Upper lobe of right lung (tissue), 1 donor: ENCODE measurements around the gene PKDCC. TPM values are rescaled to one million over a fixed set of nuclear protein-coding genes. Genes with fewer than 3 reads are reported as not detected.
"Not testable (repeated sequence)": the region's sequence is repeated elsewhere in the genome, so short reads cannot be mapped to it uniquely, and the experiment has no call there.

Experiments used
- ATAC-seq: fragments of 200-7000 bp; cut with Tn5 transposase; one replicate; pipeline ENCODE4 v1.9.1; 2020; ENCODE audit warnings: mild to moderate bottlenecking, moderate library complexity
- DNase-seq: peaks from one replicate; pipeline ENCODE4 v3.0.0-alpha.2; 2020
- H3K27ac ChIP-seq: fragments of 200-600 bp; one replicate; pipeline ENCODE4 v1.8.0; 2022
- H3K27me3 ChIP-seq: fragments of 200-600 bp; one replicate; pipeline ENCODE4 v1.8.0; 2022; ENCODE audit warnings: mild to moderate bottlenecking
- H3K36me3 ChIP-seq: fragments of 200-600 bp; one replicate; pipeline ENCODE4 v1.8.0; 2022
- H3K4me1 ChIP-seq: fragments of 200-600 bp; one replicate; pipeline ENCODE4 v1.8.0; 2022
- H3K4me3 ChIP-seq: fragments of 200-600 bp; one replicate; pipeline ENCODE4 v1.8.0; 2022; ENCODE audit warnings: mild to moderate bottlenecking
- H3K9me3 ChIP-seq: fragments of 200-600 bp; one replicate; pipeline ENCODE4 v1.8.0; 2022
- CTCF ChIP-seq: fragments of 200-600 bp; IDR thresholded peaks from one replicate; pipeline ENCODE4 v1.8.0; 2022; ENCODE audit warnings: antibody characterized with exemption
- intact Hi-C: fragments of 100-400 bp; cut with DNase I; formaldehyde crosslinking; loops from one replicate; pipeline ENCODE4 v1.11.0; 2022
- total RNA-seq: library from RNA; stranded (reverse); fragmentation: NEBNext Ultra II Directional; extraction: Animal tissue kit (Norgen Biotek cat#: 25700); gene quantifications from one replicate; pipeline ENCODE4 v1.2.1, GENCODE V29; 2021
- donor health status: DM: no; HTN: yes; CAD: no; lungs with severe emphysema.

The PKDCC gene
- total RNA-seq, 1 donor from 2014 or later: 65.5 TPM

- DNase-seq (no peak), ATAC-seq (no peak)
- TF ChIP-seq CTCF: no peak
- Histone ChIP-seq H3K36me3 (no peaks in the 10 kb centered on the region), H3K27ac (peak overlapping the region; percentile 11), H3K4me3 (no peak overlapping the region), H3K27me3 (no peaks in the 10 kb centered on the region), H3K9me3 (no peaks in the 10 kb centered on the region), H3K4me1 (peaks cover 20% of the 10 kb centered on the region)
- intact Hi-C loops: no loop called here
These were observed 26.8 kb downstream of the PKDCC start for GRCh38 chr2:42074661-42075060.

GRCh38 chr2:42076357-42077225 is 28.8 kb downstream of the PKDCC start:
- intact Hi-C loops: no loop called here
- Histone ChIP-seq H3K9me3 (no peaks in the 10 kb centered on the region), H3K27me3 (no peaks in the 10 kb centered on the region), H3K36me3 (no peaks in the 10 kb centered on the region), H3K4me1 (peaks cover 20% of the 10 kb centered on the region), H3K27ac (no peak overlapping the region), H3K4me3 (no peak overlapping the region)
- DNase-seq (no peak), ATAC-seq (peak; percentile 27)
- no peak for TF ChIP-seq CTCF

GRCh38 chr2:42077343-42077742 is 29.5 kb downstream of the PKDCC start:
- Histone ChIP-seq H3K4me1 (peaks cover 13% of the 10 kb centered on the region), H3K36me3 (no peaks in the 10 kb centered on the region), H3K9me3 (no peaks in the 10 kb centered on the region), H3K27ac (no peak overlapping the region), H3K4me3 (no peak overlapping the region), H3K27me3 (no peaks in the 10 kb centered on the region)
- intact Hi-C loops: no loop called here
- DNase-seq: no peak
- TF ChIP-seq CTCF: no peak
- ATAC-seq: no peak

- intact Hi-C loops: no loop called here
- no peaks in the 10 kb centered on the region for H3K36me3 ChIP-seq
- H3K9me3 ChIP-seq: no peaks in the 10 kb centered on the region
- no peak for TF ChIP-seq CTCF
- H3K27me3 ChIP-seq: no peaks in the 10 kb centered on the region
- DNase-seq (no peak), ATAC-seq (no peak)
- H3K4me3 ChIP-seq: no peak overlapping the region
- no peak overlapping the region for H3K27ac ChIP-seq
- H3K4me1 ChIP-seq: peaks cover 13% of the 10 kb centered on the region
These were observed 32.0 kb downstream of the PKDCC start for GRCh38 chr2:42079737-42080287.

GRCh38 chr2:42081151-42081550 is 33.3 kb downstream of the PKDCC start:
- intact Hi-C loops, H3K9me3 ChIP-seq, DNase-seq, H3K27ac ChIP-seq, H3K36me3 ChIP-seq, H3K4me3 ChIP-seq, H3K27me3 ChIP-seq, ATAC-seq: not testable (repeated sequence)
- peaks cover 21% of the 10 kb centered on the region for H3K4me1 ChIP-seq

- no peak for TF ChIP-seq CTCF
- no peak overlapping the region for H3K27ac ChIP-seq
- H3K27me3 ChIP-seq: no peaks in the 10 kb centered on the region
- ATAC-seq (no peak), DNase-seq (no peak)
- no peaks in the 10 kb centered on the region for H3K36me3 ChIP-seq
- H3K4me3 ChIP-seq: no peak overlapping the region
- peaks cover 27% of the 10 kb centered on the region for H3K4me1 ChIP-seq
- H3K9me3 ChIP-seq: no peaks in the 10 kb centered on the region
- intact Hi-C loops: no loop called here
These were observed 34.2 kb downstream of the PKDCC start for GRCh38 chr2:42082016-42082415.
